ACHN (cell line): ENCODE results near the gene PAX4.
"Not testable (repeated sequence)": the region's sequence is repeated elsewhere in the genome, so short reads cannot be mapped to it uniquely, and the experiment has no call there.

Experiments
- DNase-seq: peaks from one replicate; pipeline ENCODE4 v3.0.0-alpha.2; 2015
- in situ Hi-C: cut with HindIII; loops from 2 replicates; pipeline ENCODE4 v1.10.0; 2017; ENCODE audit warnings: low sequenced_read_pairs, low pct_ligation_motif_present, low pct_unique_long_range_greater_than_20kb

Gene PAX4

DNA sequence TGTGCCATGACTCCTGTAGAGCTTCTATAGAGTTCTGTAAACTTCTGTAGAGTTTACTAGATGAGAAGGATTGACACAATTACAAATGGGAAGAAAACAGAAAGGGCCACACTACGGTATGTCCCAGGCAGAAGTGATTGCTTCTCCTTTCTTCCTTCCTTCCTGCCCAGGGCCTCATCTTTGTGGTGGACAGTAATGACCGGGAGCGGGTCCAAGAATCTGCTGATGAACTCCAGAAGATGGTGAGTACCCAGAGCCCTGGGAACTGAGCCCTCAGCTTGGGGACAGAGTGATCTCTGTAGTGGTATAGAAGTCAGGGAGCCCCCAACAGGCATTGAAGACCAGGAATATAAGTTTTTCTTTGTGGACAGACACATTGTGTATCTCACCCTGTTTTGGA, 28.0 kb downstream of the PAX4 start:
- DNase-seq = no peak
- in situ Hi-C loops = no loop called here

DNA sequence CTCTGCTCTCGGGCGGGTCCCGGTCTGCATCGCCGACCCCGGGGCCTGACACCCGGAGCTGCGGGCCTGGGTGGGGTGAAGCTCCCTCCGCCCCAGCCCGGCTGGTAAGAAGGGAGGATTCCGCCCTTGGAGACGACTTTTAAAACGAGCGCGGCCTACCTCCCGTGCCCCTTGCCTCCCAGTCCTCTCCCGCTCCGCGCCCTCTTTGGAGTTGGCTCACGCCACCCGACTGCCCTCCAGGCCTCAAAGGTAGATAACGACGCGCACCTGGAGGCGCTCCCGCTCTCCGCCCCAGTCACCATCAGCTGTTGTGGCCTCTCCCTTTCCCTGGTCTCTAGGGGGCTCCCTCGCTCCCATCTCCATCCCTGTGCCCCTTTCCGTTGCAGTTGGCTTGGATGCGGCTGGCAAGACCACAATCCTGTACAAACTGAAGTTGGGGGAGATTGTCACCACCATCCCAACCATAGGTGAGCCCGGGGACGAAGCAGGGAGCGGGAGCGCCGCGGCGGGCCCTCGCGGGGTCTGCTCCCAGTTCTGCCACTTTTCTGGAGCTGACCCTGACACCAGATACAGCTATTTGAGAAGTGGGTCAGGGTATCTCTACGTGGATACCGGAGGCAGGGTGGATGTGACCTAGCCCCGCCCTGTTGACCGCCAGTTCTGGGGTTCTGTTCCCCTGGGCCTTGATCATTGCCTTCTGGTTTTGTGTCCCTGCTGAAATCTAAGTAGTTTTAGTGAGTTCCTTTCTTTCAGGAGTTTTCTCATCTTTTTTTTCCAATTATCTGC, 29.1 kb downstream of the PAX4 start:
- peak; percentile 69 for DNase-seq
- in situ Hi-C loops = no loop called here

DNA sequence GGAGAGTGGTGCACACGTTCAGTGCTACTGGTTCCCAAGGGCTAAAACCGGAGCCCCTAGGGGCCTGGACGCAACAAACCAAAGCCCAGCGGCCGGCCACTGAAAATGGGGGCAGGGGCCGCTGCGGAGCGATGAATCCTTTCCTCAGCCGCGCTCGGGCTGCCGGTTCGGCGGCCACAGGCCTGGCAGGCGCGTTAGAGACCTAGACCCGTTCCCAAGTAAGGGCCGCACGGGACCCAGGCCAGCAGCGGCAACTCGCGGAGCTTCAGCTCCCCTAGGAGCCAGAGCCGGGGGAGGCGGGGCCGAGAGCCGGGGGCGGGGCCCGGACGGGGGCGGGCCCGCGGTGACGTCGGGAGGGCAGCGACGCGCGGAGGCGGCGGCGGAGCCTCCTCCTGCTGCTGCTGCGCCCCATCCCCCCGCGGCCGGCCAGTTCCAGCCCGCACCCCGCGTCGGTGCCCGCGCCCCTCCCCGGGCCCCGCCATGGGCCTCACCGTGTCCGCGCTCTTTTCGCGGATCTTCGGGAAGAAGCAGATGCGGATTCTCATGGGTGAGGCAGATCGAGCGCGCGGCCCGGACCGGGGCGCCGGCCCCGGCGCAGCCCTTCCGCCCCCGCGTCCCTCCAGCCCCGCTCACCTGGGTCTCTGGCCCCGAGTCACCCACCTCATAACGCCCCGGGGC, 29.8 kb downstream of the PAX4 start, which contains the start of gene ARF5:
Gene ARF5, plus strand, starts transcription at position 393 of the 678 bp plus-strand sequence. Its CDS starts 88 bp downstream, at position 481.
- in situ Hi-C loops = no loop called here
- peak; percentile 91 for DNase-seq

DNA sequence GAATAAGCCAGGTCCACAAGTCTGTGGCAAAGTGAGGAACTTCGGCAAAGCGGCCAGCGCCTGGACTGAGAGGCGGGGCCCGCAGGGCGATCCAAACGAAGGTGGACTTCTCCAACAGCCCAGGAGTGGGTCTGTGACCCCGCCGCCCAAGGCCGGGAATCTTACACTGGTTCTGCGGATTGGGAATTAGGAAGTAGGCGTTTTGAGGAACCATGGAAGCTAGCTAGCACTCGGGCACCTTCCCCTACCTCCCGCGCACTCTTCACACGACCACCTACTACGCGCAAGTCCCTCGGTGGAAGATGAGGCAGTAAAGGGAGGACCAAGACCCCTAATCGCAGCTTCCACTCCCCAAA, 30.3 kb downstream of the PAX4 start:
- no peak for DNase-seq
- in situ Hi-C loops = no loop called here

DNA sequence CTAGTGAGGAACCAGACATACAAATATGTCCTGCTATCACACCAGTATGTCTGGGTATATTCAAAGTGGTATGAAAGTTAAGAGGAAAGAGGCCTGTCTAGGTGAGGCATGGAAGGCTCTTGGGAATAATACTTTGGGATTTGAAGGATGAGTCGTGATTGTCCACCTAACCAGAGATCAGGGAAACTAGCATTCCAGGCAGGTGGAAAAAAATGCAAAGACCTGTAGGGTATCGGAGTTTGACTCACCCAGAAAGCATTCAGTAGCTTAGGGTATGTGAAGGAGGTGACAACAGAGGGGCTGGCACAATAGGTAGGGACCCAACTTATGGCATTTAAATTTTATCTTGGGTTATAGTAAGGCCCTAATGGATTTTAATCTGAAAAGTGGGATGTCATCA, 31.6 kb downstream of the PAX4 start:
- no peak for DNase-seq
- in situ Hi-C loops = no loop called here

DNA sequence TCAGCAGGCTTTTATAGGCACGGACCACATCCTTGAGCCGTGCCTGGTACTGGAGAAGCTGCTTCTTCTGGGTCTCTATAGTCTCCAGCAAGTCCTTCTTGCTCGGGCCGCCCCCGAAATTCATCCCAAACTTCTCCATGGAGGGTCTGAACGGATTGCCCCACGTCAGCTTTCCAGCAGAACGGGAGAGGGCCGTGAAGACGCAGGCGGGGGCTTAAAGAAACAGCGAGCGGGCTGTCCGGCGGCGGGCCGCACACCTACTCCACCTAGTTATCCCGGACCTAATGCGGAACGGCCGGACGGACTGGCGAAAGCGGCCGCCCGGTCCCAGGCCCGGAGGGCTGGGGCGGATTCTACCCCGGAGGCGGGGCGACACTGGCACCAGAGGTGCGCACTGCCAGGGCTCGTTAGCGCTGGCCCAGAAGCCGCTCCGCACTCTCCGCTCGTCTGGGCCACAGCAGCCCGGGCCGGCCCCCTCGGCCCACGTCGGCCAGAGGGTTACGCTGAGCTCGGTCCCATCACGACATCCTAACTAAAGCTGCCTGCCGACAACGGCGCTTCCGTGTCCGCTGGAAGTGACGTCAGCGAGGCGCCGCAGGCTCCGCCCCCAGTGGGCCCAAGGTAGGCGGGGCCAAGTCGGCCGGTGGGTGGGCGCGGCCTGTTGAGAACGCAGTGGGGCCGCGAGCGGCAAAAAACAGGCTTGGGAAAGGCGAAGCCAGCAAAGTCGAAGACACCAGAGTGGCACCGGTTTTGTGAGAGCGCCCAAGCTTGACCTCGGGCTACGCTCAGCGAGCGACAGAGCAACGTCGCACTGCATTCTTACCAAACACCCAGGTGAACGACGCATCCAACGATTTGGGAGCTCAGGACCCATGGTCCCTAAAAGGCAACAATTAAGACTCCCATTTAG, 32.6 kb downstream of the PAX4 start, which contains the start of gene GCC1:
Gene GCC1, minus strand, starts transcription at position 553 of the 910 bp plus-strand sequence. Its CDS starts 414 bp downstream, at position 139.
- in situ Hi-C loops = no loop called here
- DNase-seq = peak; percentile 93

DNA sequence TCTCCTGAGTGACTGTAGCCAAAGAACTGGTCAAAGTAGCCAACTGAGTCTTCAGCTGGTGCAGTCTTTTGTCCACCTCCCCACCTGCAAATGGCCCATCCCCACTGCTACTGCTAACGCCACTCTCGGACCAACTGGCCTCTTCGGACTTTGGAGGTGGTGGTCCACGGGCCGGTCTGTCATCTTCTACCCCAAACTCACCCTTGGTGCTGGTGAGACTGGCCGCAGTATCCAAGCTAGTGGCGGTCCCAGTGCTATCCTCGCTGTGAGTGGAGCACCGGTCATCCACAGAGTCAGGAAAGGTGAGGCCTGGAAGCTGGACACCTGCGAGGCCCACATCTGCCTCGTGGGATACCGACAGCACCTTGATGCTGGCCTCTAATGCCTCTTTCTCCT, 33.3 kb downstream of the PAX4 start:
- in situ Hi-C loops = no loop called here
- DNase-seq = no peak

DNA sequence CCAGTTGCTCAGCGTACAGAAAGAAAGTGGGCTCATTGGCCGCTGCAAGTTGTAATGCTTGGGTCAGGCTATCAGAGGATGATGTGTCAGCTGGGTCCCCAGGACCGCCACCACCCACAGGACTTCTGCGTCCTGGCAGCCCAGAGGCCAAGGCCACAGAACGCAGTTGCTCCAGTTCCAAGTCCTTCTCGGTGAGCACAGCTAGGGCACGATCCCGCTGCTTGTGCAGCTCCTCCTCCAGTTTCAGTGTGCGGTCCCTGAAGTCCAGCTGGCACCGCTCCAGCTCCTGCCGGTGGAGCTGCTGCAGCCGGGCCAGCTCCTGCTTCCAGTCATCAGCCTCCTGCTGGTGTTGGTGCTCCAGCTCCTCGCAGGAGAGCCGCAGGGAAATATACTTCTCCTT, 35.6 kb downstream of the PAX4 start:
- no peak for DNase-seq
- in situ Hi-C loops = no loop called here

DNA sequence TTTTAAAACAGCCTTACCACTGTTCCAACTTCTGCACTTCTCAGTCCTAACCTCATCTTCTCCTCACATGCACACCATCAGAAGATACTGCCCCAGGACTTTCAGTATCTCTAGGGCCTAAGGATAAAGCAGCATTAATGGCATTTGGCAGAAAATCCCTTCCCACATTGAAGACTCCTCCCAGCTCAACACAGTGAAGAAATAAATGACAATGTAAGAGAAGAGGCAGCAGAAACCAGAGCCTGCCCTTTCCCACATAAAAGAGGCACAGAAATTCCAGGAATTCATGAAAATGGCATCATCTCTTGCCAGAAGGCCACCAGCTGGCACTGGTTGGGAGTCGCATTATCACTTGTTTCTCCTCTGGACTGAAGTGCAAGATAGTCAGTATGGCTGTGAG, 36.2 kb downstream of the PAX4 start:
- no peak for DNase-seq

DNA sequence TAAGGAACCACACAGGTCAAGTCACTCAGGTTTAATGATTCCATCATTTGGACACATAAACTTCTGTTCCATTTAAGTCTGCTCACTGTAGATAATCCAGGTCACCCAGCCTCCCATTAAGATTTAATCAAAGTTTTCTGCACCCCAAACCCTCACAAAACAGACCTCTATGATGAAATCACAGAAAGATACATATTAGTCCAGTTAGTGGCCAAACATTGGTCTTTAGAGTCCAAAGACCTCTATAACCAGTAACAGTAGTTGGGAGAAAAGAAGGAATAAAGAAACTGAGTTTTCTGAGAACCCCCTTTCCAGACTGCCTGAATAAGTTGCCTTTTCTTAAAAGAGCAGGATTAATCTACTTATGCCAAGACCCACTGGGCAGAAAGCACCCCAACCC, 37.3 kb downstream of the PAX4 start:
- in situ Hi-C loops = no loop called here
- no peak for DNase-seq

More for the DNA sequence above, 36.2 kb downstream of the PAX4 start:
- in situ Hi-C loops = no loop called here

DNA sequence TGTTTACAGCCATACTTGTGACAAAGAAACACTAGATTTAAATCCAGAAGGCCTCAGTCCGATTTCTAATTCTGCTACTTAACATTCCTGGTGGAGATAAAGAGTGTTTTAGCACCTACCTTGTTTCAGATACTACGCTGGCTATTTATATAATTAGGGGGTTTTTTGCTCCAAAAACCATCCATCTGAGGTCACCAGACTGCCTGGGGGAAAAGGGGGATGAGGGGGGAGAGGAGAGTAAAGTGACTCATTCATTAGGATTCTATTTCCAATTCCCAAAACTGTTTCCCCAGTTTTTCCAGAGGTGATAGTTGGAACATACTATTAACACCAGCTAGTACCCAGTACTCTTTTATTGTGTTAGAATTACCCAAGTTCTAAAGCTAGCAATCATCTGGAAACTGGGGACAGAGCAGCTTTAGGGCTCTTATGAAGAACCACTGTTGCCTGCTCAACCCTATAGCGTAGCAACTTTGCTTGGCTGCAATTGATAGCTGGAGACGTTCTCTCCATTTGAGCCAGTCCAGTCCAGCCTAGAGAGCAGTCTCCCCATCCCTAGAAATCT, 39.1 kb downstream of the PAX4 start:
- in situ Hi-C loops = no loop called here

DNA sequence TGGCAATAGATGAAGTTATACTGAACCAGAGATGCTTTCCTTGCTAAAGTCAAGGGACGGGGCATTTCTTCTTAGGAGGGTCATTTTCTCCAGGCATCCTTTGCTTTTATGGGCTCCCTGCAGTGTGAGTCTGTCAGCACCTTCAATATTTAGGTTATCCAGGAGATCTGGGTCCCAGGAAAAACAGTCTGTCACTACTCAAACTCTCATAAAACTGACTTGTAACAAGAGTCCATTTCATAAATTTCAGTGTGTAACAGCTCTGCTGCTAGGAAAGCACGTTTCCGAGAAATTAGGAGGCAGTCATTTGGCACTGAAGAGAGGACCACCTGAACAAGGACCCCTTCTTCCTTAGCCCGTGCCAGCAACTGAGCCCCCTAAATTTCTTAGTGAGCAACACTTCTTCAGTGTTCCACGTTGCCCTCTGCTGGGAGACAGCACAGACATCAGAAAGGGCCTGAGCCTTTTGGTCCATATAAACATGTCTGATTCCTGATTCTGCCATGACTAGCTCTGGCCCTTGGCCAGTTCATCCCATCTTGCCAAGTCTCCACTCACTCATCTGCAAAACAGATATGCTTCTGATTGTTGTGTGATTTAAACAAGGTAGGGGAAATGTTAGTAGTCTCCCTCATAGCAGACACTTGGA, 39.8 kb downstream of the PAX4 start:
- in situ Hi-C loops = no loop called here
- DNase-seq = peak; percentile 35

More for the DNA sequence above, 39.1 kb downstream of the PAX4 start:
- no peak for DNase-seq

DNA sequence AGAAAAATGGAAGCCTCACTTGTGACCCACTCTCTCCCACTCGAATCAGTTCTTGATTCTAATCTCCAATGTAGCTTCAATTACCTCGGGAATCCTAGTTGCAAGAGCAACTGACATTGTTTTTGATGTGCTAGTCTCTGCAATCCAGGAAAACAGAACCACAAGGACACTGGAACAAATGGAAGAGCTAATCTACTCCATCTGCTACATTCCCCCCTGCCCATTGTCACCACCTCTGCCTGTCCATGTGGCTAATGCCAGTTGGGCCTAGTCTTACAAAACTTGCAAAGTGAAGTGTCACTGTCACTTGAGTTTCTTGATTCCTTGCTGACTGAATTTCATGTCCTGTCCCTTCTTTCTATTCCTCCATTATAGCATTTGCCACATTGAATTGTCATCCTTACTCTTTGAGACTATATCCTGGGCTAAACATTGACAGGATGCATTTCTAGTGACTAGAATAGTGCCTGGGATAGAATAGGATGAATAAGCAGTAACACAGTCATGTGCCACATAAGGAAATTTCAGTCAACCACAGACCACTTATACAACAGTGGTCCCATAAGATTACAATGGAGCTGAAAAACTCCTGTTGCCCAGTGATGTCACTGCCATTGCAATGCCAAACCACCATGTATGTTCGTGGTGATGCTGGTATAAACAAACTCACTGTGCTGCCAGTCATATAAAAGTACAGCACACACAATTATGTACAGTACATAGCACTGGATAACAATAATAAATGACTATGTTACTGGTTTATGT, 46.0 kb downstream of the PAX4 start:
- in situ Hi-C loops = no loop called here
- DNase-seq = no peak

DNA sequence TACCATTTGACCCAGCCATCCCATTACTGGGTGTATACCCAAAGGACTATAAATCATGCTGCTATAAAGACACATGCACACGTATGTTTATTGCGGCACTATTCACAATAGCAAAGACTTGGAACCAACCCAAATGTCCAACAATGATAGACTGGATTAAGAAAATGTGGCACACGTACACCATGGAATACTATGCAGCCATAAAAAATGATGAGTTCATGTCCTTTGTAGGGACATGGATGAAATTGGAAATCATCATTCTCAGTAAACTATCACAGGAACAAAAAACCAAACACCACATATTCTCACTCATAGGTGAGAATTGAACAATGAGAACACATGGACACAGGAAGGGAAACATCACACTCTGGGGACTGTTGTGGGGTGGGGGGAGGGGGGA, 49.9 kb downstream of the PAX4 start:
- in situ Hi-C loops = not testable (repeated sequence)

DNA sequence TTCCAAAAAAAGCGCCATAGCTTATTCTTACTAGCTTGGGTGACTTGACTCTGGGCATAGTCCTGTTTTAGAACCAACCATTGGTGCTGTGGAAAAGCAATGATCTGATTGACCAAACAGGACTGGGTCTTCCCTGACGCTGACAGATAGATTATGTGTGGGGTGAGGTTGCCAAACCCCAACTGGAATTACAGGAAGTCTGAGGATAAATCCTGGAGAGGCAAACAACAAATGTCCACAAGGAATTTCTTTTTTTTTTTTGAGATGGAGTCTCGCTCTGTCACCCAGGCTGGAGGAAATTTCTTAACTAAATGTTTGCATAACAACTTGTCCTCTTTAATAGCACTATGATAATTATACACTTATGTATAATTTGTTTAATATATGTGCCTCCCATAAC, 51.7 kb downstream of the PAX4 start:
- in situ Hi-C loops = no loop called here
- DNase-seq = no peak

More for the DNA sequence above, 49.9 kb downstream of the PAX4 start:
- DNase-seq = not testable (repeated sequence)
